ENCODE data around the gene HNRNPU.
"Not testable (repeated sequence)": the region's sequence is repeated elsewhere in the genome, so short reads cannot be mapped to it uniquely, and the experiment has no call there.

HNRNPU gene

DNA sequence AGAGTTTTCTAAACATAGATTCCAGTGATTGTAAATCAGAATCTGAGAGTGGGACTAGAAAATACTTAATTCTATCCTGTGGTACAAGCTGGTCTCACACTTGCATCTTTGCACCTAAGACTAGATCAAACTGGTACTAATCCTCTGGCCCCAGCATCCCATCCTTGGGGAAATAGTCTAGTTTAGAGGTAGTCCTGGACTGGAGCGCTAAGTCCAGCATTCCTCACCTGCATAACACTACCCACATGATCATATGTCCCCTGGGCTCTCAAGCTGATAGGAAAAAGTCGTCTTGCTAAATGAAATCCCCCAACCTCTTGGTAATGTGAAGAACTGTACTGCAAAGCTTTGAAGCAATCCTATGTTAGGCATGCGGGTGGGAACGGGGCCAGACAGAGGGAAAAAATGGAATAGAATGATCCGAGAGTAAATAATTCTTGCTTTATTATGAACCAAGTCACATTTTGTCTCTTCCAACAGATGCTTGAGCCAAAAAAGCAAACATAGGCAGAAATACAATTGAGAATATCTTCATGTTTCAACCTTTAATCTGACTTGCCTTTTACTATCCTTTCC is 24.0 kb downstream of the HNRNPU start:
- no peak for DNase-seq (ENCODE audit: low spot score)

DNA sequence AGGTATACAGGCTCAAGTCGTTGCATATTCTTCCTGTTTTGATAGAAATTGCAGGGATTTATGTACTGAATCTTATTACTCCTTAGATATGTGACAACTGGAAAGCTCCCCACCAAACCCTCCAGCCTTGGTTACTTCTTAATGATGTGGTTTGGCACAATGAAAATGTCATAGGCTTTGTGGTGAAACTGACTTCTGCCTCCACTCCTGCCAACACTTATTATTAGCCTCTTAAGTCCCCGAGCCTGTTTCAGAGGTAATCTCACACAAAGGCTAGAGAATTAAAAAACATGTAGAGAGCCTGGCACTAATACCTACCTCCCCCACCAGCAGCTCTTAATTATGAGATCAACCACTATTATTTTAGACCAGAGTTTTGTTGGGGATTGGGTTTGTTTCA is 24.7 kb downstream of the HNRNPU start:
- no peak for DNase-seq (ENCODE audit: low spot score)

DNA sequence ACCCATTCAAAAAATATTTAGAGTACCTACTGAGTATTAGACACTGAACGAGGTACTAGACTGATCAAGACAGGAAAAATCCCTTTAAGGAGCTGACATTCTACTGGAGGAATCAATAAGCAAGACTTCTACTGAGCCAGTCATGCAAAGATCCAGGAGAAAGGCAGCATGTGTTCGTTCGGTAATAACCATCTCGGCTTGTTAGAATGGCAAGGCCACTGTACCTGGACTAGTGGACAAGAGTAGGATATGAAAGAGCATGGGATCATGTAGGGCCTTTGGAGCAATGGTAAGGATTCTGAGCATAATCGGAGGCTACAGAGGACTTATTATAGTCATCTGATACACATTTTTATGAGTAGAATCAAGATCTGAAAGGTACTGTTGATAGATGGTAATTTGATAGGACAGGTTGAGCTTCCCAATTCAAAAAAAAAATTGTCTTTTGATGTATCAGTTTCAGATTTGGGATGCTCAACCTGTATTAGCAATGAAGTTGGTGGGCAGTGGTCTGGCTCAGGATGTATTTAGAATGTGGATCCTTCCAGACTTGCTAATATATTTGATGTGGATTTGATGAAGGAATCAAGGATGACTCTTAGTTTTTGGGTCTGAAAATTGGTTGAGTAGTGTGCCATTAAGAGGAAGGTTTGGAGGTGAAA is 26.6 kb downstream of the HNRNPU start:
- DNase-seq (ENCODE audit: low spot score) = no peak

DNA sequence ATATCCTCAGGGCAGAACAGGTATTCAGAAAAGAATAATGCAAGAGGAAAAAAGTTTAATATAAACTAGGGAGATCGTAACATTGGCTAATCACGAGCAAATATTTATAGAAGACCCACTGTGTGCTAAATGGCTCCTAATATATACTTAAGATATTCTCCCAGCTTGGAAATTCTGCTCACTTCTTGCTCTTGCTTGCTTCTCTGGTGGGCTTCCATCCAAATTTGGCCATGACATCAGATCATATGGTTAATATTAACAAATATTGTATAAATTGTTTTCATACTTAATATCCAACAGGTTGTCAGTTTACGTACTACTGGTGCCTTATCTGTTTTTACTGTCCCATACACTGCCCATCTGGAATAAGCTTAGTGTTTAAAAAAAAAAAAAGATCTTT is 27.8 kb downstream of the HNRNPU start:
- no peak for DNase-seq (ENCODE audit: low spot score)

DNA sequence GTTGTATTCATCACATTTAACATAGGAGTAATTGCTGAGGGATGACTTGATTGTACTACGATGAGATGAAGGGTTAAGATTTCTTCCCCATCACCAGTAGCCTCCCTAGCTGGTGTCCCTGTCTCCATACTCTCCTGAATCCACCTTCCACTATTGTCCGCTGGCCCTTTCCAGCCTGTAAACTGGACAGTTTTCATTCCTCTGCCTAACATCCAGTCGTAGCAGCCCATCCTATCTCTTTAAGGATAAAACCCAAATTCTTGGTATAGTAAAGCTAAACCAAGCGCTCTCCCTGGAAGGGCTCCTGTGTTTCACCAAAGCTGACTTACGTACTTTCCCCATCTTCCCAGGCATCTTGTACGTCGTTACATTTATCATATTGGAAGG is 28.2 kb downstream of the HNRNPU start:
- DNase-seq (ENCODE audit: low spot score) = peak; percentile 28

DNA sequence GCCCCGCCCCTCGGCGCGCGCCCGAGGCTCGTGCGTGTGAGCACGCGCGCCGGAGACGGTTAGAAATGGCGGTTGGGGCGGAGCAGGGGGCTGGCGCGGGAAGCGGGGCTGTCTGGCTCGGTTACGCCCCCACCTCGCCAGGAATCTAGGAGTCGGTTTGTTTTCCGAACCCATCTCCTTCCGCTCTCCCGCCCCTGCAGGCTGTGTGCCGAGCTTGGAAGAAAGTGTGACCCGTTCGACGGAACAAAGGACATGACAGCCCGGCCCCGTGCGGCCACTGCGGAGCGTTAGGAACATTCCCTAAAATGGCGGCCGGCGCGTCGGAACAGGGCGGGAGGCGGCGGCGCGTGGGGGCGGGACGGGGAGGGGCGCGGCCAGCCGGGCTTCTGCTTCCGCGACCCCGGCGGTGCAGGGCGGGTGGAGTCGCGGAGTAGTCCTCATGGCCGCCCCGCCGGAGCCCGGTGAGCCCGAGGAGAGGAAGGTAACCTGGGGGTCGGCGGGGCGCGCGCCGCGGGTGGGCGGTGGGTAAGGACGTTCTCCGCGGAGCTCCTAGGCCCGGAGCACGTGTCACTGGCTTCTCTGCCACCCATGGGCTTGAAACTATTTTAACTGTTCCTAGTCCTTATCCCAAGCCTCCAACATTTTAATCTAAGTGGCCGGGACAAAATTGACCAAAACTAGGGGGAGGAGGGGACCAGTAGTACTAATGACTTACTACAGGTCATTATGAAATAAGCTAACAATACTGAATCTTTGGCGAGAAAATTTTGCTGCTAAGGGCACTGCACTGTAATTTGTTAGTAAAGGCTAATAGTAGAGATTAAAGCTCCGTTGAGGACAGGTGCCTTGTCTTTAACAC is 28.8 kb downstream of the HNRNPU start, which contains the start of gene COX20:
Gene COX20 (plus strand): TSS at position 383 of the 859 bp plus-strand sequence. CDS start 57 bp downstream, at position 440.
- DNase-seq (ENCODE audit: low spot score) = peak; percentile 83

DNA sequence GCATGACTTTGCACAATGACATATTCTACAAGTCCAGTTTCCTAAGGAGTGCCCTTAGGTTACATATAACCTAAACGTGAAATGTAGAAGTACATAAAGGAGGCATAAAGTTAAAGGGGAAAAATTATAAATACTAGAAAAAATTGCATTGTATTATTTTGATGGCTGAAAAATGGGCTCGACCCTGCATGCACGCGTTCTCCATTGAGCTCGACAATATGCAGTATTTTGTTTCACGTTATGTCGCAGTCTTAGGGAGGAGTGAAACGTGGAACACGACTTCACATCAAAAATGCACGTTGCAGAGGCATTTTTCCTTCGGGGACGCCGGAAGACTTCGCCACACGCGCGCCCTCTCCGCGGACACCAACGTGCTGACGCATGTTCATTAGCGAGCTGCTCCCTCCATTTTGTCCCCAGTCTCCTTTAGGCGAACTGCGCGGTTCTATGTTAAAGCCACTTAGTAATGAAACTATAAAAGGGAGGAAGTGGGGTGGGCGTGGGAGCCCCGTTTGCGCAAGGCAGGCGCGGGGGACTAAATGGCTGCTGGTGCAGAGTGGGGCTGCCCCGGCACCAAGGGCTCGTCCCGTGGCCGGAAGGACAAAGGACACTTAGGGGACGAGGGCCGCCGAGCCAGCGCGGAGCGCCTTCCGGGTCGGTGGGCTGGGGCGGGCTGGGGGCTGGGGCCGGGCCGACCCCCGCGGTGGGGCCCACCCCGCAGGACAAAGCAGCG is 29.6 kb downstream of the HNRNPU start:
- DNase-seq (ENCODE audit: low spot score) = peak; percentile 77

DNA sequence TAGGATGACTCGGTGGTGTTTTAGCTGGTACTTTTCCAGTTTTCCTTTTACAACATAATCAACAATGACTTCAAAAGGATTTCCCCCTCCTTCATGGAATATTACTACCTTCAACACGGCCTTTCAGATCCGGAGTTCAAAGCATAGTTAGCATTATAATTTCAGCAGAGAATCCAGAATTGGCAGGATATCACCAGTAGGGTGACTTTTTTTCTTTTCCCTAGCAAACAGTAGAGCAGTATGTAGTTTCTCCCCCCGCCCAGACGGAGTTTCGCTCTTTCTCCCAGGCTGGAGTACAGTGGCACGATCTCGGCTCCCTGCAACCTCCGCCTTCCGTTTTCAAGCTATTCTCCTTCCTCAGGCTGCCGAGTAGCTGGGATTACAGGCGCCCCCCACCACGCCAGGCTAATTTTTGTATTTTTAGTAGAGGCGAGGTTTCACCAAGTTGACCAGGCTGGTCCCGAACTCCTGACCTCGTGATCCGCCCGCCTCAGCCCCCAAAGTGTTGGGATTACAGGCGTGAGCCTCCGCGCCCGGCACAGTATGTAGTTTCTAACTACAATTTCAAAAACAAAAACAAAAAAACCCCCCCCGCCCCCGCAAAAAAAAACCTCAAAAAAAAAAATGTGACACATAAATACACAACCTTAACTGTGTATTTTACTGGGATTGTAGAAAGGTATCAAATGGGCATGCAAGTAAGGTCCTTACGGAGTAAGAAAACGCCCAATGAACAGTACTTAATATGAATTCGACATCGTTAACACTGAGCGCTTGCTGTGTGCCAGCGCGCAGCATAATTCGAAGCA is 30.4 kb downstream of the HNRNPU start:
- peak; percentile 84 for DNase-seq (ENCODE audit: low spot score)

DNA sequence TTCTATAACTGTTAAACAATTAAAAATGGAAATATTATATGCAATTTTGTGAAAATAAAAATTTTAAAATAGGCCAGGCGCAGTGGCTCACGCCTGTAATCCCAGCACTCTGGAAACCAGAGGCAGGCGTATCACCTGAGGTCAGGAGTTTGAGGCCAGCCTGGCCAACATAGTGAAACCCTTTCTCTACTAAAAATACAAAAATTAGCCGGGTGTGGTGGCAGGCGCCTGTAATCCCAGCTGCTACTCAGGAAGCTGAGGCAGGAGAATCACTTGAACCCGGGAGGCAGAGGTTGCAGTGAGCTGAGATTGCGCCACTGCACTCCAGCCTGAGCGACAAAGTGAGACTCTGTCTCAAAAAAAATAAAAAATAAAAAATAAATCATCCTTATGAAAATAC is 31.1 kb downstream of the HNRNPU start:
- DNase-seq (ENCODE audit: low spot score) = not testable (repeated sequence)

DNA sequence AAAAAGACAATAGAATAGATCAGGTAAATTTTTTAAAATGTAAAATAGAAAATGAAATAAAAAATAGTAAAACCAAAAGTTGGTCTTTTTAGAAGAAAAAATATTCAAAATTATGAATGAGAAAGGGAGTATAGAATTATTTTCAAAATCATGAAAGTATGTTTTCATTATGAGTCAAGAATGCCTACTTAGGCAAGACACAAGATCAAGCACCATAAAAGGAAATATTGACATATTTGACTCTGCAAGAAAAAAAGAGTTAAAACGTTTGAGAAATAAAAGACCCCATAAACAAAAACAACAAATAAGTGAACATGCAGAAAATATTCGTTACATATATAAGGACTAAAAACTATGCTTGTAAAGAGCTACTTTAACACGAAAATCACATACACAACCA is 33.7 kb downstream of the HNRNPU start:
- no peak for DNase-seq (ENCODE audit: low spot score)

DNA sequence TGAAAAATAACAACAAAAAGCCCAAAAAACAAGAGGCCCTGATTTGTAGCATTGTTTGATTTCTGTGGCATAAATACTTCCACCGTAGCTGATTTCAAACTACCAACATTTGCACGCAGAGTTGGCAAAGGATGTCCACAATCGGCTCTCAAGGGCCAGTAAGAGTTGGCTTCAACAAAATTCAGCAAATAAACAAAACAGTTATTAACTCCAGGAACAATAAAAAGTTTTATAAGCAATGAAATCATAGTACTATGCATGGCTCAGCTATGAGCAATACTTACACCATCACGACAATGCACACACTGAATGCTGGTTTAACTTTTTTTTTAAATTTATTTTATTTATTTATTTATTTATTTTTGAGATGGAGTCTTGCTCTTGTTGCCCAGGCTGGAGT is 37.6 kb downstream of the HNRNPU start:
- no peak for DNase-seq (ENCODE audit: low spot score)

DNA sequence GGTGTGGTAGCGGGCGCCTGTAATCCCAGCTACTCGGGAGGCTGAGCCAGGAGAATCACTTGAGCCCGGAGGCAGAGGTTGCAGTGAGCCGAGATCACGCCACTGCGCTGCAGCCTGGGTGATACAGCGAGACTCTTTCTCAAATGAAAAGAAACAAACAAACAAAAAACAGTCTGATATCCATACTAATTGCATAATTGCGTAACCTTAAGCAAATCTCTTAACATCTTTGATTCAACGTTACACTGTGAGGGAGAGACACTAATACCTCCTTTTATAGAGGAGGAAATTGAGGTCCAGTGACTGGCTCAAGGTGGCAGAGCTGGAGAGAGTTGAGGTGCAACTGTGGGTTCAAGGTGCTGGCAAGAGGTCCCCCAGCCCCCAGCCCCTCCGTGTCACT is 41.5 kb downstream of the HNRNPU start:
- DNase-seq (ENCODE audit: low spot score) = no peak

DNA sequence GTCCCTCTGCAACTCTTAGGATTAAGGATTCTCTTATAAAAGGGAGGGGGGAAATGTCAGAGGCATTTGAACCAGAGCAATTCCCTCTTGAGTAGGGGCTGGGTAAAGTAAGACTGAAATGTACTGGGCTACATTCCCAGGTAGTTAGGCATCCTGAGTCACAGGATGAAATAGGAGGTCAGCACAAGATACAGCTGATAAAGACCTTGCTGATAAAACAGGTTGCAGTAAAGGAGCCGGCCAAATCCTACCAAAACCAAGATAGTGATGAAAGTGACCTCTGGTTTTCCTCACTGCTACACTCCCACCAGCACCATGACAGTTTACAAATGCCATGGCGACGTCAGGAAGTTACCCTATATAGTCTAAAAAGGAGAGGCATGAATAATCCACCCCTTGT is 43.2 kb downstream of the HNRNPU start:
- DNase-seq (ENCODE audit: low spot score) = no peak

DNA sequence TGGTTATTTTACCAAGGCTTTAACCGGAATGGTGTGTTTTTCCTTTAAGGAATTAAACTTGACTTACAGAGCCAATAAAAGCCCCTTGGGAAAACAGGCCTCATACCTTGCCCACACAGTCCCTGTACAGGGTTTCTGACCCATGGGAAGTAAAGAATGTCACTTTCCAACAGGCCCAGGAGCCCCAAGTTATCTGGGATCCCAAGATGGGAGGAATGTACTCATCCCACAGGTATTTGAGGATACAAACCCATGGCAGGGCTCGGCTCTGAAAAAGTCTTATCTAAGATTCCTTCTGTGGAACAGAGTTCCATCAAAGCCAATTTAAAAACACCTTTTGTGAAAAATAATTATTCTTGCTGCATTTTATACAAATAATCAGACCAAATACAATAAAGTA is 44.2 kb downstream of the HNRNPU start:
- no peak for DNase-seq (ENCODE audit: low spot score)

DNA sequence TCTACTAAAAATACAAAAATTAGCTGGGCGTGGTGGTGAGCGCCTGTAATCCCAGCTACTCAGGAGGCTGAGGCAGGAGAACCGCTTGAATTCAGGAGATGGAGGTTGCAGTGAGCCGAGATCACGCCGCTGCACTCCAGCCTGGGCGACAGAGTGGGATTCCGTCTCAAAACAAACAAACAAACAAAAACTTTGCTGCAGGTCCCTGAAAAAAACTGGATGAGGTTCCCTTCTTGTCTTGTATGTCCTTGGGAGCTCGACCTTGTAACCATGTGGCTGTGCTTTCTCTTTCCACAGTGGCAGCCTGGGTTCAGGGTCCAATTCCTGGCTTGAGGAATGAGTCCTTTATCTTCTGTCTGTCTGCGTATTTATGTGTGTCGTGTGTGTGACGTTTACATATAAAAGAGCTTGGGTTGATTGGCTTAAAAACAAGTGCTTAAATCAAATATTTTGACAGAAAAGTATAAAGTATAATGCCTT is 46.9 kb downstream of the HNRNPU start:
- no peak for DNase-seq (ENCODE audit: low spot score)

DNA sequence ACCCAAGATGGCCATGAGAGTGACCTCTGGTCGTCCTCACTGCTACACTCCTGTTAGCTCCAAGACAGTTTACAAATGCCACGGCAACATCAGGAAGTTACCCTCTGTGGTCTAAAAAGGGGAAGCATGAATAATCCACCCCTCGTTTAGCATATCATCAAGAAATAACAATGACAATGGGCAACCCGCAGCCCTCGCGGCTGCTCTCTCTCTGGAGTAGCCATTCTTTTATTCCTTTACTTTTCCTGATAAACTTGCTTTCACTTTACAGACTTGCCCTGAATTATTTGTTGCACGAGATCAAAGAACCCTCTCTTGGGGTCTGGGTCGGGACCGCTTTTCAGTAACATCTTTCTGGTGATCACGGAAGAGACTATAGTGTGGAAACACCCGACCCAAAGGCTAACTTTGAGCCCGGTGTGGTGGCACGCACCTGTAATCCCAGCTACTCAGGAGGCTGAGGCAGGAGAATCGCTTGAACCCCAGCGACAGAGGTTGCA is 48.7 kb downstream of the HNRNPU start:
- DNase-seq (ENCODE audit: low spot score) = no peak

DNA sequence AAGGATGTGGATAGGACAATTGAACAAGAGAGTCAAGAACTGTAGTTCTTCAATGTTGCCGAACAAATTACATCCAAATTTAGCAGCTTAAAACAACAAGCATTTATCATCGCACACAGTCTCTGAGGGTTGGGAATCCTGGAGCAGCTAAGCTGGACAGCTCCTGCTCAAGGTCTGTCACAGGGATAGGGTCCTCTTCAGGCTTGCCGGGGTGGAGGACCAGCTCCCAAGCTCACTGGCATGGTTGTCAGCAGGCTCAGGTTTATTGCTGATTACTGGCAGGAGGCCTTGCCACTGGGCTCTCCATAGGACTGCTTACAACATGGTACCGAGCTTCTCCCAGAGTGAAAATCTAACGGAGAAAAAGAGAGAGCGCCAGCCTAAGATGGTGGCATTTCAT is 51.0 kb downstream of the HNRNPU start:
- no peak for DNase-seq (ENCODE audit: low spot score)

DNA sequence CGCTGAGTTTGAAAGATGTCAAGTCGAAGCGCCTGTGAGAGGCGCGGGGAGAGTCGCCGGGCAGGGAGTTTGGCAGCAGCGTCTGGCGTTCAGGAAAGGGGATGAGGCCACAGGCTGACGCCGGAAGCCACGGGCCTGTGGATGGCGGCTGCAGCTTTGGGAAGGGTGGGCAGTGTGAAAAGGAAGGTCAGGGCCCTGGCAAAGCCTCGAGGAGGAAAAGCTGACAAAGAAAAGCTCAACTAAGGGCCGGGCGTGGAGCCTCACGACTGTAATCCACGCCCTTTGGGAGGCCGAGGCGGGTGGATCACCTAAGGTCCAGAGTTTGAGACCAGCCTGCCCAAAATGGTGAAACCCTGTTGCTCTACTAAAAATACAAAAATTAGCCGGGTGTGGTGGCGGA is 54.1 kb downstream of the HNRNPU start:
- DNase-seq (ENCODE audit: low spot score) = no peak

DNA sequence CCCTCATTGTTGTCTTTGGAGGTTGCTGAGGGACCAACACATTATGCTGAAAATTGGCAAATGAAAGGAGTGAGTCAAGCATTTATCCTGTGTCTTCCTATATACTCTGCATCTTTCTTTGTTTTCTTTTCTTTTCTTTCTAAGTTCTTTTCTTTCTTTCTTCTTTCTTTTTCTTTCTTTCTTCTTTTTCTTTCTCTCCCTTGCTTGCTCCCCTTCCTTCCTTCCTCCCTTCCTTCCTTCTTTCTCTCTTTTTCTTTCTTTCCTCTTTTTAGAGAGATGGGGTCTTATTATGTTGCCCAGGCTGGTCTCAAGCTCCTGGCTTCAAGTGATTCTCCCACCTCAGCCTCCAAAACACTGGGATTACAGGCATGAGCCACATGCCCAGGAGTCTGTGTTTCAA is 57.2 kb downstream of the HNRNPU start:
- DNase-seq (ENCODE audit: low spot score) = no peak

DNA sequence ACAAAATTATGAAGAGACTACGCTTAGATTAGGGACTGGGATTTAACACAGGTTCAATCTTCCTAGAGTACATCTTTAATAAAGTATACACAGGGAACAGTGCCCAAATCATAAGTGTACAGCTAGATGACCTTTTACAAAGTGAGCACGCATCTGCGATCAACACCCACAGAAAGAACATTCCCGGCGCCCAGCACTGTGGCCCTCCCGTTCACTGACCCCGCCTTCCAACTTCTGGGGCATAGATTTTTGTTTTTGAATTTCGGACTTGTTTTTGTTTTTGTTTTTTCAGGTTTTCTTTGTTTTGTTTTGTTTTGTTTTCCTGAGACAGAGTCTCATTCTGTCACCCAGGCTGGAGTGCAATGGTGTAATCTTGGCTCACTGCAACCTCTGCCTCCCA is 59.5 kb downstream of the HNRNPU start:
- DNase-seq (ENCODE audit: low spot score) = no peak

DNA sequence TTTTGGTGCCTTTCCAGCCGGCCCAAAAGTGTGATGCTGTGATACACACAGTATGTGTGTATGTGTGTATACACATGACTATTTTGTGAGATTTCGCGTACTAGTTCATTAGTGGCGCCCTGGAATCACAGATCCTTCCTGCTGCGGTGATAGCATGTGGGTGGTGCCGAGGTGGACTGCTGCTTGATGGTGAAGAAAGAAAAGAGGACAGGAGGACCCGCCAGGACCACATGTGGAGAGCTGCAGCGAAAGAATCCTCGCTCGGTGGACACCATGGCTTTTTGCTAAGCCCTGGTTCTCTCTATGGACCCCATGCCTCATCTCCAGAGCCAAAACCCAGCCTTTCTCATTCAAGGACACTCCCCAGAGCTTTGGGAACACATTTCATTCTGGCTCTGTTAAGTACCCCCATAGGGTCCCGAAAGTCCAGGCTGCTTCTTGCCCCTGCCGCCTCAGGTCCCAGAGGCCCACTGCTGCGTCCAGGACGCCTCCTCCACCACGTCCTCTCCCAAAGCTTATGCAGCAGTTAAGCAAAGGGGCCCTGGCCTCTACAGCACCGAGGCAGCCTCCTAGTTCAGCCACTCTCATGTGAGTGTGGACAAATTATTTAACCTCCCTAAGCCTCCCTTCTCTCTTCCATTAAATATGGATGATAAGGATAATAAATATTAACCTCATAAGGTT is 61.6 kb downstream of the HNRNPU start:
- DNase-seq (ENCODE audit: low spot score) = no peak

Measured in hematopoietic multipotent progenitor cell treated with erythropoietin and hydrocortisone succinate and interleukin-3 and kit ligand, for 15 days (in vitro differentiated cells).